WTC11 (cell line): ENCODE results near the gene RADIL.

ENCODE experiments used
- ATF1 ChIP-seq: sonication (generic); formaldehyde crosslinking; IDR thresholded peaks from 2 replicates; pipeline ENCODE4 v1.8.1; 2023; ENCODE audit warnings: mild to moderate bottlenecking, moderate library complexity, missing genetic modification reagents
- CREB1 ChIP-seq: sonication (generic); formaldehyde crosslinking; IDR thresholded peaks from 2 replicates; pipeline ENCODE4 v1.8.0; 2023; ENCODE audit warnings: mild to moderate bottlenecking, missing genetic modification reagents
- CREM ChIP-seq: sonication (generic); formaldehyde crosslinking; IDR thresholded peaks from 2 replicates; pipeline ENCODE4 v1.8.1; 2022; ENCODE audit warnings: mild to moderate bottlenecking, missing genetic modification reagents, moderate library complexity
- ESRRA ChIP-seq: sonication (generic); formaldehyde crosslinking; IDR thresholded peaks from 2 replicates; pipeline ENCODE4 v1.8.1; 2022; ENCODE audit warnings: mild to moderate bottlenecking, missing genetic modification reagents, borderline replicate concordance
- IRF2 ChIP-seq: sonication (generic); formaldehyde crosslinking; IDR thresholded peaks from 2 replicates; pipeline ENCODE4 v1.8.0; 2022; ENCODE audit warnings: low read depth, missing genetic modification reagents, borderline replicate concordance
- MAX ChIP-seq: sonication (generic); formaldehyde crosslinking; IDR thresholded peaks from 2 replicates; pipeline ENCODE4 v1.8.0; 2022; ENCODE audit warnings: mild to moderate bottlenecking, missing genetic modification reagents
- SOX15 ChIP-seq: fragments of 250-450 bp; sonication (Bioruptor Pico); IDR thresholded peaks from 2 replicates; pipeline ENCODE4 v1.9.0; 2021; ENCODE audit warnings: mild to moderate bottlenecking
- SP1 ChIP-seq: sonication (generic); formaldehyde crosslinking; conservative IDR thresholded peaks from 2 replicates; pipeline ENCODE4 v1.8.1; 2022; ENCODE audit warnings: missing genetic modification reagents
- TEAD4 ChIP-seq: sonication (generic); formaldehyde crosslinking; IDR thresholded peaks from 2 replicates; pipeline ENCODE4 v1.8.0; 2022; ENCODE audit warnings: mild to moderate bottlenecking, missing genetic modification reagents
- USF2 ChIP-seq: sonication (generic); formaldehyde crosslinking; IDR thresholded peaks from 2 replicates; pipeline ENCODE4 v1.8.1; 2023; ENCODE audit warnings: mild to moderate bottlenecking, missing genetic modification reagents, moderate library complexity
- TF ChIP-seq, protein P1 (sequence below): fragments of 250-450 bp; sonication (Bioruptor Pico); IDR thresholded peaks from 2 replicates; pipeline ENCODE4 v2.1.2; 2022; ENCODE audit warnings: mild to moderate bottlenecking, moderate library complexity
- TF ChIP-seq, protein P2 (sequence below): fragments of 200-600 bp; IDR thresholded peaks from 2 replicates; pipeline ENCODE4 v1.8.0; 2022; ENCODE audit warnings: antibody characterized with exemption
- TF ChIP-seq, protein P3 (sequence below): sonication (generic); formaldehyde crosslinking; conservative IDR thresholded peaks from 2 replicates; pipeline ENCODE4 v1.8.1; 2023; ENCODE audit warnings: mild to moderate bottlenecking, low read depth, missing genetic modification reagents, moderate library complexity
- TF ChIP-seq, protein P4 (sequence below): sonication (generic); formaldehyde crosslinking; IDR thresholded peaks from 2 replicates; pipeline ENCODE4 v1.8.0; 2022; ENCODE audit warnings: mild to moderate bottlenecking, missing genetic modification reagents

- no peak for TF ChIP-seq CREB1
- TF ChIP-seq, protein P1, sequence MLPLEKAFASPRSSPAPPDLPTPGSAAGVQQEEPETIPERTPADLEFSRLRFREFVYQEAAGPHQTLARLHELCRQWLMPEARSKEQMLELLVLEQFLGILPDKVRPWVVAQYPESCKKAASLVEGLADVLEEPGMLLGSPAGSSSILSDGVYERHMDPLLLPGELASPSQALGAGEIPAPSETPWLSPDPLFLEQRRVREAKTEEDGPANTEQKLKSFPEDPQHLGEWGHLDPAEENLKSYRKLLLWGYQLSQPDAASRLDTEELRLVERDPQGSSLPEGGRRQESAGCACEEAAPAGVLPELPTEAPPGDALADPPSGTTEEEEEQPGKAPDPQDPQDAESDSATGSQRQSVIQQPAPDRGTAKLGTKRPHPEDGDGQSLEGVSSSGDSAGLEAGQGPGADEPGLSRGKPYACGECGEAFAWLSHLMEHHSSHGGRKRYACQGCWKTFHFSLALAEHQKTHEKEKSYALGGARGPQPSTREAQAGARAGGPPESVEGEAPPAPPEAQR (CRISPR knock-in tag), result no peak
- TF ChIP-seq SP1 (CRISPR knock-in tag), result no peak
- no peak for TF ChIP-seq SOX15 (CRISPR knock-in tag)
- TF ChIP-seq, protein P2, sequence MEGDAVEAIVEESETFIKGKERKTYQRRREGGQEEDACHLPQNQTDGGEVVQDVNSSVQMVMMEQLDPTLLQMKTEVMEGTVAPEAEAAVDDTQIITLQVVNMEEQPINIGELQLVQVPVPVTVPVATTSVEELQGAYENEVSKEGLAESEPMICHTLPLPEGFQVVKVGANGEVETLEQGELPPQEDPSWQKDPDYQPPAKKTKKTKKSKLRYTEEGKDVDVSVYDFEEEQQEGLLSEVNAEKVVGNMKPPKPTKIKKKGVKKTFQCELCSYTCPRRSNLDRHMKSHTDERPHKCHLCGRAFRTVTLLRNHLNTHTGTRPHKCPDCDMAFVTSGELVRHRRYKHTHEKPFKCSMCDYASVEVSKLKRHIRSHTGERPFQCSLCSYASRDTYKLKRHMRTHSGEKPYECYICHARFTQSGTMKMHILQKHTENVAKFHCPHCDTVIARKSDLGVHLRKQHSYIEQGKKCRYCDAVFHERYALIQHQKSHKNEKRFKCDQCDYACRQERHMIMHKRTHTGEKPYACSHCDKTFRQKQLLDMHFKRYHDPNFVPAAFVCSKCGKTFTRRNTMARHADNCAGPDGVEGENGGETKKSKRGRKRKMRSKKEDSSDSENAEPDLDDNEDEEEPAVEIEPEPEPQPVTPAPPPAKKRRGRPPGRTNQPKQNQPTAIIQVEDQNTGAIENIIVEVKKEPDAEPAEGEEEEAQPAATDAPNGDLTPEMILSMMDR, result no peak
- no peak for TF ChIP-seq ESRRA (CRISPR knock-in tag)
- TF ChIP-seq TEAD4, result no peak
- no peak for TF ChIP-seq IRF2 (CRISPR knock-in tag)
- TF ChIP-seq ATF1 (CRISPR knock-in tag), result no peak
- TF ChIP-seq USF2 (CRISPR knock-in tag), result no peak
- no peak for TF ChIP-seq MAX (CRISPR knock-in tag)
- TF ChIP-seq, protein P3, sequence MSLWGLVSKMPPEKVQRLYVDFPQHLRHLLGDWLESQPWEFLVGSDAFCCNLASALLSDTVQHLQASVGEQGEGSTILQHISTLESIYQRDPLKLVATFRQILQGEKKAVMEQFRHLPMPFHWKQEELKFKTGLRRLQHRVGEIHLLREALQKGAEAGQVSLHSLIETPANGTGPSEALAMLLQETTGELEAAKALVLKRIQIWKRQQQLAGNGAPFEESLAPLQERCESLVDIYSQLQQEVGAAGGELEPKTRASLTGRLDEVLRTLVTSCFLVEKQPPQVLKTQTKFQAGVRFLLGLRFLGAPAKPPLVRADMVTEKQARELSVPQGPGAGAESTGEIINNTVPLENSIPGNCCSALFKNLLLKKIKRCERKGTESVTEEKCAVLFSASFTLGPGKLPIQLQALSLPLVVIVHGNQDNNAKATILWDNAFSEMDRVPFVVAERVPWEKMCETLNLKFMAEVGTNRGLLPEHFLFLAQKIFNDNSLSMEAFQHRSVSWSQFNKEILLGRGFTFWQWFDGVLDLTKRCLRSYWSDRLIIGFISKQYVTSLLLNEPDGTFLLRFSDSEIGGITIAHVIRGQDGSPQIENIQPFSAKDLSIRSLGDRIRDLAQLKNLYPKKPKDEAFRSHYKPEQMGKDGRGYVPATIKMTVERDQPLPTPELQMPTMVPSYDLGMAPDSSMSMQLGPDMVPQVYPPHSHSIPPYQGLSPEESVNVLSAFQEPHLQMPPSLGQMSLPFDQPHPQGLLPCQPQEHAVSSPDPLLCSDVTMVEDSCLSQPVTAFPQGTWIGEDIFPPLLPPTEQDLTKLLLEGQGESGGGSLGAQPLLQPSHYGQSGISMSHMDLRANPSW (CRISPR knock-in tag), result no peak
- no peak for TF ChIP-seq CREM (CRISPR knock-in tag)
- TF ChIP-seq, protein P4, sequence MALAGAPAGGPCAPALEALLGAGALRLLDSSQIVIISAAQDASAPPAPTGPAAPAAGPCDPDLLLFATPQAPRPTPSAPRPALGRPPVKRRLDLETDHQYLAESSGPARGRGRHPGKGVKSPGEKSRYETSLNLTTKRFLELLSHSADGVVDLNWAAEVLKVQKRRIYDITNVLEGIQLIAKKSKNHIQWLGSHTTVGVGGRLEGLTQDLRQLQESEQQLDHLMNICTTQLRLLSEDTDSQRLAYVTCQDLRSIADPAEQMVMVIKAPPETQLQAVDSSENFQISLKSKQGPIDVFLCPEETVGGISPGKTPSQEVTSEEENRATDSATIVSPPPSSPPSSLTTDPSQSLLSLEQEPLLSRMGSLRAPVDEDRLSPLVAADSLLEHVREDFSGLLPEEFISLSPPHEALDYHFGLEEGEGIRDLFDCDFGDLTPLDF (CRISPR knock-in tag), result no peak
Measured at GRCh38 chr7:4760952-4761351, 122.6 kb downstream of the RADIL start.
